LHCN-M2 (cell line): ENCODE results near the gene SOCS1. TPM values are rescaled to one million over a fixed set of nuclear protein-coding genes. Genes with fewer than 3 reads are reported as not detected.

ENCODE experiments used
- DNase-seq: peaks from one replicate; pipeline ENCODE4 v3.0.0-alpha.2; 2012; ENCODE audit warnings: low read depth
- total RNA-seq: library from RNA; depleted of rRNA; stranded (reverse); fragments of >200 nt; gene quantifications from 2 replicates; pipeline ENCODE4 v1.2.3, GENCODE V29; 2014; rRNA removed

SOCS1 gene
- total RNA-seq, 1 experiment from 2014 or later: 0.98 TPM

GRCh38 chr16:11205065-11205699, 50.8 kb downstream of the SOCS1 start:
- DNase-seq: no peak

GRCh38 chr16:11204513-11205047, 51.4 kb downstream of the SOCS1 start:
- DNase-seq: no peak

Other genes starting within 250 kb of the SOCS1 start
- gene TNP2, start 13.1 kb upstream of the SOCS1 start, total RNA-seq: not detected in 2 replicates
- gene PRM3, start 17.4 kb upstream of the SOCS1 start, total RNA-seq: not detected in 2 replicates
- not detected in 2 replicates for gene PRM2, start 20.3 kb upstream of the SOCS1 start, total RNA-seq
- gene PRM1, start 25.1 kb upstream of the SOCS1 start, total RNA-seq: not detected in 2 replicates
- gene RMI2, start 89.3 kb upstream of the SOCS1 start, total RNA-seq: 14.2 and 14.3 TPM in 2 replicates